GM21367 (cell line): Measurements from ENCODE around the gene ESPL1.

Source experiments
- ATAC-seq: cut with Tn5 transposase; IDR thresholded peaks from one replicate; pipeline ENCODE4 v1.9.1; 2021; ENCODE audit not compliant: unreplicated experiment

ESPL1 gene

DNA sequence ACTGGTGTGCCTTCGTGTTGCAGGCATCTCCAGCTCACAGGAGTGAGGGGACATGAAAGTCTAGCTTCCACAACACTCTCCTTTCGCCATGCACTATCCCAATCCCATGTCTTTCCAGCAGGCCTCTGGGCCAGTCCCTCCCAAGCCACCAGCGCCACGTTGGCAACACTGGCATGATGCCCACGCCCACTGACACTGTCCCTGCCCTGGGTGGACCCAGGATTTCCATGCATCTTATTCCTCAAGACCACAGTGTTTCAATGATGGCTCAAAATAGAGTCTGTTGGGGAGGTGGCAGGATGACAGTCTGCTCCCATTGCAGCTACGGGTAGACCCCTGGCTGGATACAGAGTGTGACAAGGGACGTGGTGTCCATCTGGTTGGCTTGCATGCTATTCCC is 65.7 kb downstream of the ESPL1 start:
- ATAC-seq: no peak

DNA sequence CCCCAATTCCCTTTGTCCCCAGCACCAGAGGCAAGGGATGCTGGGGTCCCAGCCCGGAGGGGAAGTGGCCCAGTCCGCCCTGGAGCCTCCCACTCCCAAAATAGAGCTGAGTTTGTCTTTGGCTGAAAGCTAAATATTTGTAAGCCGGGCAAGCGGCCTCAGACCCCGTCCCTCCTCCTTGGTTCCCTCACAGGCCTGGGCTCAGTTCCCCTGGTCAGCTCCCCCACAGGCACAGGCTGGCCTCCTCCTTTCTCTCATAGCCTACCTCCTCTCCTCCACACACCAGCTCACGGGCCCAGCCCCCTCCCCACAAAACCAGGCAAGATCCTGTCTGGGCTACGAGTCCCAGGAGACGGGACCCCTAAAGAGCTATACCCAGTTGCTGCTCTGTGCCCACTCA is 66.7 kb downstream of the ESPL1 start:
- no peak for ATAC-seq

DNA sequence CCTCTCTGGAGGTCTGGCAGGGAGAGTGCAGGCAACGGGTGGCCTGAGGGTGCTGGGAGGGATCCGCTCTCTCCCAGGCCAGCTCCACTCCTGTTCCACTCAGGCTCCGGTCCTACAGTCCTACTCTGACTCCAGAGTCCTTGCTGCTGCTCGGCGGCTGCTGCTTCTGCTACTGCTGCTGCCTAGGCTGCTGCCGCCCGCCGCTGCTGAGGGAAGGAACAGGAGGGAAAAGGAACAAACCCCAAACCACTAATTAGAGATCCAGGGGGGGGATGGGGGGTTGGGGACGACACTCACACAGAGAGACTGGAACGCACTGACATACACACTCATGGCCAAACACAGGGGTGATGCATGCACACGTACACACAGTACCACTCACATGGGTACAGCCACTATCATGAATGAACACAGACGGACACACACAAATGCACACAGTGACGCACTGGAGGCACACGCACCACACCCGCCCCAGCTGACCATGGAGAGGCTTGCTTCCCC is 68.1 kb downstream of the ESPL1 start, which contains the start of gene SP7:
SP7 (minus strand) TSS at position 174 of the 501 bp plus-strand sequence. CDS start 708 bp downstream, outside the sequence.
- no peak for ATAC-seq

DNA sequence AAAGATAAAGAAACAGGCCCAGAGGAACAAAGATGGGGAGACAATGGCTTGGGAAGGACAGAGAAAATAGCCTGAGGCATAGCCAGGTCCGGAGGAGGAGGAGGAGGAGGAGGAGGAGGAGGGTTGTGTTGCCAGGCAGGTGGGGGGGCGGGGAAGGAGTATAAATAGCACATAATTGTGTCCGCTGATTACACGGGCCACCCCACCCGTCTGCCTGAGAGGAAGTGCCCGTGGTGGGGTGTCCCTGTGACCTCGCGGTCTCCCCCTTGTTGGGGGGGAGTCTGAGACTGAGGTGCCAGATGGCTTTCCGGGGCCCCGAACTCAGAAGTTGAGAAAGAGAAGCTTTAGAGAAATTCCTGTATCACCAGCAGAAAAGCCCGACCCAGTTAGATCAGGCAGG is 69.9 kb downstream of the ESPL1 start:
- no peak for ATAC-seq

DNA sequence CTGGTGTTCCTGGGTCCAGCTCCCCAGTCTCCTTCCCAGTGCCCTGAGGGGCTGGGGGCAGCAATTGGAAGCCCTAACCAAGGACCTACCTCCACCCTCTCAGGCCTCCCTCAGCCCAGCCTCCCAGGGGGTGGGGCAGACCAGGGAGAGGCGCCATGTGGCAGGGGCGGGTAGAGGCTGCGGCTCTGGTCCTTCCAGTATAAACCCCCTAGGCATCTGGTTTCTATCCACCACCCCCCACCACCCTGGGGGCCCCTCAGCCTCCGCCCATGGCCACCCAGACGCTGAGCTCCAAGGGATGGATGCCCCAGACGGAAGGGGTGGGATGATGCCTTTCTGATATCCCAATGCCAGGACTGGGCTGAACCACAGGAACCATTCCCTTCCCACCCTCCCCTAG is 70.8 kb downstream of the ESPL1 start:
- no peak for ATAC-seq

DNA sequence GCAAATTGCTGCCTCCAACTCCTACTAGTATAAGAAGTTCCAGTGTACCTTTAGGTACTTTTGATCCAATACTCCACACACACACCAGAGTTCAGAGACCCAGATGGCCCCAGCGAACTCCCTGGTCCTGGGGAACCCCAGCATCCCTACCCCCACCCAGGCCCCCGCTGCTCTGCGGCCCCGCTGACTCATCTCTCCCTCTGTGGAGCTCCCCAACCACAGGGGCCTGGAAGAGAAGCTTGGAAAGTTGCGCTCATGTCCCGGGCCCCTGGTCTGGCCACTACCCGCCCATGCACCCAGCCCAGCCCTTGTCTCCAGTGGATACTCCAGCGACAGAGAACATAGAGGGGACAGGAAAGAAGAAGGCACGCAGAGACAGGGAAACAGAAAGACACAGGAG is 72.3 kb downstream of the ESPL1 start:
- no peak for ATAC-seq
